ENCODE measurements around the gene HAL. TPM values are rescaled to one million over a fixed set of nuclear protein-coding genes. Genes with fewer than 3 reads are reported as not detected.

The HAL gene
- total and polyA plus RNA-seq, 2 of the 8 experiments (the other 6 are each of a cell fraction or from before 2014, with no cell fraction given), result 0.12 to 0.17 TPM

- ChIA-PET POLR2A (ENCODE audit: partially characterized antibody) (interaction anchor here (1.3 kb wide), 1 partner anchor 11 kb away, joined by 3 read pairs; no protein-coding TSS in a partner anchor), CTCF (ENCODE audit: partially characterized antibody) (interaction anchor here (1.3 to 4.5 kb wide), 4 partner anchors 13 to 53 kb away, joined by 4 to 29 read pairs (median 8); partner anchors contain the start of gene AMDHD1)
- Histone ChIP-seq H3K4ac (replicated peaks; ENCODE audit: insufficient read length, low read depth, low read length) (no peak overlapping the region), H4K5ac (ENCODE audit: insufficient read length, low read depth, low read length) (no peak overlapping the region), H4K91ac (replicated peaks; ENCODE audit: insufficient read length, low read length) (no peak overlapping the region), H2AK5ac (ENCODE audit: low read depth, low read length) (no peak overlapping the region), H3K56ac (replicated peaks; ENCODE audit: insufficient read length, low read depth, low read length) (no peak overlapping the region), H2BK20ac (ENCODE audit: low read length) (no peak overlapping the region), H3K79me2 (ENCODE audit: control insufficient read depth in 1 of 2, insufficient read depth in 2 of 2, low read length in 2 of 2) (no peaks in the 10 kb centered on the region), H3K27ac (ENCODE audit: low read depth, low read length) (no peak overlapping the region), H3K9ac (replicated peaks in 1 of 4; ENCODE audit: extremely low read depth in 1 of 4, low read depth in 3 of 4, low read length in 3 of 4) (no peak overlapping the region), H4K8ac (ENCODE audit: extremely low read depth, insufficient read depth, low read length) (no peak overlapping the region), H2BK5ac (ENCODE audit: low read depth, low read length) (no peak overlapping the region), H4K20me1 (replicated peaks in 1 of 2; ENCODE audit: control insufficient read depth in 1 of 2, insufficient read depth in 2 of 2, low read length in 2 of 2) (no peaks in the 10 kb centered on the region), H3K4me3 (ENCODE audit: extremely low read depth in 1 of 4, insufficient read depth in 2 of 4, low read depth in 3 of 4, low read length in 4 of 4) (peak overlapping the region in 1 of 4 experiments; percentile 4; a peak in 1 of 8 replicates), H3K4me2 (ENCODE audit: insufficient read depth in 1 of 2, low read depth in 2 of 2, low read length in 2 of 2) (peak overlapping the region; percentile 30 to 61), H3K79me1 (ENCODE audit: low read depth, low read length) (no peaks in the 10 kb centered on the region), H3K9me3 (ENCODE audit: insufficient read depth in 2 of 2, low read depth in 1 of 2, low read length in 1 of 2) (no peaks in the 10 kb centered on the region; a peak in 1 of 4 replicates), H3K23ac (ENCODE audit: insufficient read length) (no peak overlapping the region), H3K23me2 (ENCODE audit: low read depth, low read length) (no peaks in the 10 kb centered on the region), H2BK12ac (ENCODE audit: low read depth, low read length) (no peak overlapping the region), H3K27me3 (replicated peaks in 1 of 4; ENCODE audit: control insufficient read depth in 3 of 4, extremely low read depth in 1 of 4, insufficient read depth in 3 of 4, low read length in 3 of 4) (no peaks in the 10 kb centered on the region), H2AFZ (ENCODE audit: low read length) (peak overlapping the region; percentile 37; the same call in 1 of the 2 replicates), H3K4me1 (replicated peaks in 1 of 4; ENCODE audit: control insufficient read depth in 3 of 4, insufficient read depth in 4 of 4, low read length in 3 of 4) (peaks cover 0 to 10% (median 5%) of the 10 kb centered on the region in 4 experiments; a peak in 6 of 7 replicates), H3K36me3 (ENCODE audit: control insufficient read depth in 2 of 4, insufficient read depth in 4 of 4, low read length in 3 of 4) (no peaks in the 10 kb centered on the region), H2BK120ac (replicated peaks; ENCODE audit: low read depth, low read length) (no peak overlapping the region), H3K18ac (ENCODE audit: extremely low read depth, low read length) (0 out of 2 replicates have a peak overlapping the region, but pooled peaks have one; percentile 34), H3K14ac (ENCODE audit: insufficient read length) (no peak overlapping the region), H2BK15ac (ENCODE audit: low read length) (no peak overlapping the region)
- WGBS, 2 experiments (ENCODE audit: extremely low coverage in 1 of 2, insufficient coverage in 1 of 2, insufficient read length in 1 of 2, insufficient replicate concordance in 2 of 2, low coverage in 1 of 2, low lambda C conversion rate in 2 of 2, missing lambda C conversion rate in 1 of 2), result 24% methylated on average over 7 of the region's 7 CpGs; no CpG with 5 or more reads in 1 of the 2 experiments
- peak; percentile 98 for FAIRE-seq
- DNase-seq (ENCODE audit: low read depth in 1 of 2, low spot score in 2 of 2), result peak in 1 of 2 experiments; percentile 72
- no peak for TF ChIP-seq BACH1 (IDR thresholded peaks at IDR 0.05; ENCODE audit: low read length)
- TF ChIP-seq MAX (IDR thresholded peaks at IDR 0.05), result peak; percentile 69; the same call in 1 of the 2 replicates
- no peak for TF ChIP-seq POLR2A (IDR thresholded peaks at IDR 0.05; ENCODE audit: control extremely low read depth in 1 of 2, low read depth in 2 of 2, low read length in 2 of 2)
- peak; percentile 49; the same call in 1 of the 2 replicates for TF ChIP-seq JUND (IDR thresholded peaks at IDR 0.05; ENCODE audit: low read length)
- TF ChIP-seq E2F6 (IDR thresholded peaks at IDR 0.05), result peak; percentile 37; the same call in 1 of the 2 replicates
- TF ChIP-seq ATF3 (IDR thresholded peaks at IDR 0.05; ENCODE audit: insufficient read depth, low read depth, low read length), result no peak
- TF ChIP-seq EZH2 (IDR thresholded peaks at IDR 0.05; ENCODE audit: low read depth, low read length, severe bottlenecking), result no peak
- TF ChIP-seq KDM1A (IDR thresholded peaks at IDR 0.05; ENCODE audit: borderline replicate concordance, low read length), result peak; percentile 73
- TF ChIP-seq CREB1 (IDR thresholded peaks at IDR 0.05), result no peak
- TF ChIP-seq RAD21 (IDR thresholded peaks at IDR 0.05 in 1 of 2, conservative IDR thresholded peaks at IDR 0.05 in 1 of 2; ENCODE audit: low read depth in 2 of 2, low read length in 2 of 2), result no peak
- TF ChIP-seq FOSL1 (IDR thresholded peaks at IDR 0.05; ENCODE audit: insufficient read depth, low read depth, low read length), result no peak
- no peak for TF ChIP-seq SP2 (IDR thresholded peaks at IDR 0.05; ENCODE audit: low read length)
Measured at GRCh38 chr12:95970905-95971304, 25.2 kb downstream of the HAL start.
